Panc1 (cell line): ENCODE measurements around the gene AMER2. TPM values are rescaled to one million over a fixed set of nuclear protein-coding genes. Genes with fewer than 3 reads are reported as not detected.

Source experiments
- ATAC-seq: fragments of 200-7000 bp; cut with Tn5 transposase; 2 replicates; pipeline ENCODE4 v1.9.1; 2020; ENCODE audit warnings: mild to moderate bottlenecking, moderate library complexity
- BruUV-seq: library from RNA; stranded (reverse); fragments of 400-500 nt; replicated peaks from 2 replicates; lab custom pipeline; 2021; lab: Mats Ljungman, UMichigan
- CTCF ChIA-PET: fragments of 300-600 bp; sonication (Branson Sonifier 250); formaldehyde crosslinking; loops from one replicate; lab custom pipeline; 2022; ENCODE audit warnings: antibody characterized with exemption; lab: Charles Lee
- POLR2A ChIA-PET: fragments of 300-600 bp; sonication (Branson Sonifier 250); formaldehyde crosslinking; loops from one replicate; lab custom pipeline; 2022; ENCODE audit warnings: antibody characterized with exemption; lab: Charles Lee
- DNase-seq: peaks from one replicate; pipeline ENCODE4 v3.0.0-alpha.2; 2010; ENCODE audit warnings: low read depth, low spot score
- H3K27ac ChIP-seq: 2 replicates; pipeline ENCODE4 v1.5.1; 2011; ENCODE audit warnings: mild to moderate bottlenecking, low read length, inconsistent platforms
- H3K27me3 ChIP-seq: fragments of 200-500 bp; sonication (Bioruptor generic); 2 replicates; pipeline ENCODE4 v1.6.0; 2014; ENCODE audit warnings: low read length, inconsistent platforms; ENCODE audit not compliant: control insufficient read depth, insufficient read depth
- H3K36me3 ChIP-seq: fragments of 200-500 bp; sonication (Bioruptor generic); 2 replicates; pipeline ENCODE4 v1.5.1; 2014; ENCODE audit warnings: inconsistent platforms, mild to moderate bottlenecking, low read length, moderate library complexity; ENCODE audit not compliant: control insufficient read depth, insufficient read depth
- H3K4me1 ChIP-seq: 2 replicates; pipeline ENCODE4 v1.5.1; 2011; ENCODE audit warnings: inconsistent platforms, mild to moderate bottlenecking, low read length, moderate library complexity; ENCODE audit not compliant: control insufficient read depth, insufficient read depth
- H3K4me3 ChIP-seq, 2 experiments: 2 replicates each; pipeline ENCODE4 v1.5.1; 2011 to 2012; ENCODE audit warnings: low read depth in 2 of 2, low read length in 2 of 2, mild to moderate bottlenecking in 2 of 2, inconsistent platforms in 1 of 2, moderate library complexity in 1 of 2
- H3K9me3 ChIP-seq: fragments of 200-500 bp; sonication (Bioruptor generic); 2 replicates; pipeline ENCODE4 v1.5.1; 2014; ENCODE audit warnings: low read depth, mild to moderate bottlenecking, inconsistent platforms, low read length, moderate library complexity; ENCODE audit not compliant: control insufficient read depth, insufficient read depth
- CTCF ChIP-seq: fragments of 450-650 bp; IDR thresholded peaks from 2 replicates; pipeline ENCODE4 v1.5.1; 2017; ENCODE audit warnings: mild to moderate bottlenecking
- POLR2AphosphoS5 ChIP-seq: IDR thresholded peaks from 2 replicates; pipeline ENCODE4 v1.6.1; 2012; ENCODE audit warnings: mild to moderate bottlenecking, low read depth, low read length, moderate library complexity
- SIN3A ChIP-seq: IDR thresholded peaks from 2 replicates; pipeline ENCODE4 v1.6.1; 2012; ENCODE audit warnings: low read depth, mild to moderate bottlenecking, low read length, moderate library complexity, borderline replicate concordance; ENCODE audit not compliant: insufficient read depth
- TCF7L2 ChIP-seq: IDR thresholded peaks from 2 replicates; pipeline ENCODE4 v1.6.1; 2011; ENCODE audit warnings: mild to moderate bottlenecking, low read depth, low read length, inconsistent platforms
- in situ Hi-C: cut with HindIII; loops from 2 replicates; pipeline ENCODE4 v1.10.0; 2016; ENCODE audit warnings: low sequenced_read_pairs, low pct_unique_long_range_greater_than_20kb
- intact Hi-C: fragments of 100-400 bp; cut with micrococcal nuclease; formaldehyde crosslinking; loops from one replicate; pipeline ENCODE4 v1.10.0; 2022; ENCODE audit not compliant: unreplicated experiment
- total RNA-seq: library from RNA; stranded (reverse); gene quantifications from one replicate; pipeline ENCODE4 v1.2.1, GENCODE V29; 2021; ENCODE audit not compliant: unreplicated experiment
- TF ChIP-seq, protein P1 (sequence below), 2 experiments: IDR thresholded peaks; 2 replicates each; pipeline ENCODE4 v1.6.1; 2011 to 2012; ENCODE audit warnings: low read depth in 2 of 2, control low read depth in 1 of 2, low read length in 1 of 2, mild to moderate bottlenecking in 1 of 2, moderate library complexity in 1 of 2; ENCODE audit not compliant: insufficient read depth in 1 of 2

Gene AMER2
- total RNA-seq, 1 experiment from 2014 or later = not detected

- Histone ChIP-seq H3K4me1 (no peaks in the 10 kb centered on the region), H3K27me3 (peaks cover 3% of the 10 kb centered on the region), H3K36me3 (no peaks in the 10 kb centered on the region), H3K4me3 (no peak overlapping the region), H3K27ac (no peak overlapping the region), H3K9me3 (no peaks in the 10 kb centered on the region)
- in situ Hi-C loops (no loop called here), intact Hi-C loops (no loop called here)
- DNase-seq (no peak), ATAC-seq (no peak)
- ChIA-PET POLR2A (interaction anchor here (0.6 kb wide), 1 partner anchor 56 kb away, joined by 3 read pairs; no protein-coding TSS in a partner anchor), CTCF (no interaction called here)
- BruUV-seq = no TSS peak
- TF ChIP-seq, protein P1, sequence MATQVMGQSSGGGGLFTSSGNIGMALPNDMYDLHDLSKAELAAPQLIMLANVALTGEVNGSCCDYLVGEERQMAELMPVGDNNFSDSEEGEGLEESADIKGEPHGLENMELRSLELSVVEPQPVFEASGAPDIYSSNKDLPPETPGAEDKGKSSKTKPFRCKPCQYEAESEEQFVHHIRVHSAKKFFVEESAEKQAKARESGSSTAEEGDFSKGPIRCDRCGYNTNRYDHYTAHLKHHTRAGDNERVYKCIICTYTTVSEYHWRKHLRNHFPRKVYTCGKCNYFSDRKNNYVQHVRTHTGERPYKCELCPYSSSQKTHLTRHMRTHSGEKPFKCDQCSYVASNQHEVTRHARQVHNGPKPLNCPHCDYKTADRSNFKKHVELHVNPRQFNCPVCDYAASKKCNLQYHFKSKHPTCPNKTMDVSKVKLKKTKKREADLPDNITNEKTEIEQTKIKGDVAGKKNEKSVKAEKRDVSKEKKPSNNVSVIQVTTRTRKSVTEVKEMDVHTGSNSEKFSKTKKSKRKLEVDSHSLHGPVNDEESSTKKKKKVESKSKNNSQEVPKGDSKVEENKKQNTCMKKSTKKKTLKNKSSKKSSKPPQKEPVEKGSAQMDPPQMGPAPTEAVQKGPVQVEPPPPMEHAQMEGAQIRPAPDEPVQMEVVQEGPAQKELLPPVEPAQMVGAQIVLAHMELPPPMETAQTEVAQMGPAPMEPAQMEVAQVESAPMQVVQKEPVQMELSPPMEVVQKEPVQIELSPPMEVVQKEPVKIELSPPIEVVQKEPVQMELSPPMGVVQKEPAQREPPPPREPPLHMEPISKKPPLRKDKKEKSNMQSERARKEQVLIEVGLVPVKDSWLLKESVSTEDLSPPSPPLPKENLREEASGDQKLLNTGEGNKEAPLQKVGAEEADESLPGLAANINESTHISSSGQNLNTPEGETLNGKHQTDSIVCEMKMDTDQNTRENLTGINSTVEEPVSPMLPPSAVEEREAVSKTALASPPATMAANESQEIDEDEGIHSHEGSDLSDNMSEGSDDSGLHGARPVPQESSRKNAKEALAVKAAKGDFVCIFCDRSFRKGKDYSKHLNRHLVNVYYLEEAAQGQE (IDR thresholded peaks at IDR 0.05; ENCODE audit: insufficient read depth in 1 of 2, low read depth in 2 of 2, low read length in 1 of 2) = no peak
Measured at GRCh38 chr13:25169951-25170553, 2.0 kb downstream of the AMER2 start.

DNA sequence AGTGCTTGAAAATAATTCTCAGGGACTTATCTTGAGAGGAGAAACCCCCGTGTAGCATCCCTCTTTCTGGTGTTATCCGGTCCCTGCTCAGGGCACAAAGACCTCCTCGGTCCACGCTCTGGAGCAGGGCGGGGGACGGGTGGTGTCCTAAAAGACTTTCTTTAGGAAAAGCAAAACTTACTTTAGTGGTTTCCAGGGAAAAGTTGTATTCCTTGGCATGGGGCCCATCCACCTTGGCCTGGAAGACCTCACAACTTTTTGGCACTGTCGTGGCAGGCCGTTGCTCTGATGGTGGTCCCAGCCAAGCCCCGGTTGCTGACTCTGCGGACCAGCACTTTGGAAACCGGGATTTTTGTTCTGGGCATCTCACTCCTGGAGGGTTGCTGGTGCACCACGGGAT, 2.7 kb downstream of the AMER2 start:
- H3K27ac ChIP-seq = no peak overlapping the region
- ATAC-seq (no peak), DNase-seq (no peak)
- H3K4me3 ChIP-seq = no peak overlapping the region
- H3K27me3 ChIP-seq = peaks cover 3% of the 10 kb centered on the region
- no peaks in the 10 kb centered on the region for H3K36me3 ChIP-seq
- intact Hi-C loops = no loop called here
- in situ Hi-C loops = no loop called here
- POLR2A ChIA-PET = no interaction called here
- TF ChIP-seq CTCF (no peak), SIN3A (no peak), TCF7L2 (no peak), POLR2AphosphoS5 (no peak)
- TF ChIP-seq, protein P1 (IDR thresholded peaks at IDR 0.05; ENCODE audit: insufficient read depth in 1 of 2, low read depth in 2 of 2, low read length in 1 of 2) = no peak
- BruUV-seq = no TSS peak
- H3K4me1 ChIP-seq = no peaks in the 10 kb centered on the region
- no peaks in the 10 kb centered on the region for H3K9me3 ChIP-seq
- CTCF ChIA-PET = no interaction called here
